ENCODE measurements around the gene TARBP2.

TARBP2 gene

GRCh38 chr12:53501615-53502181, 615 bp downstream of the TARBP2 start (continued):
- TF ChIP-seq KLF8 (tag by site-specific recombination; IDR thresholded peaks at IDR 0.05) = no peak
- no peak for TF ChIP-seq ZBTB6 (tag by site-specific recombination; IDR thresholded peaks at IDR 0.05)
- no peak for TF ChIP-seq ZNF555 (tag by site-specific recombination; conservative IDR thresholded peaks at IDR 0.05)
- peak; percentile 60; the same call in 1 of the 2 replicates for TF ChIP-seq ZNF223 (tag by site-specific recombination; IDR thresholded peaks at IDR 0.05)
- TF ChIP-seq ZNF366 (tag by site-specific recombination; conservative IDR thresholded peaks at IDR 0.05) = no peak
- no peak for TF ChIP-seq ZNF621 (tag by site-specific recombination; IDR thresholded peaks at IDR 0.05)
- no peak for TF ChIP-seq ZNF791 (tag by site-specific recombination; IDR thresholded peaks at IDR 0.05)
- TF ChIP-seq SP7 (tag by site-specific recombination; IDR thresholded peaks at IDR 0.05) = no peak
- no peak for TF ChIP-seq ZNF202 (tag by site-specific recombination; IDR thresholded peaks at IDR 0.05; ENCODE audit: borderline replicate concordance)
- TF ChIP-seq ZNF311 (tag by site-specific recombination; IDR thresholded peaks at IDR 0.05; ENCODE audit: borderline replicate concordance) = no peak
- TF ChIP-seq PATZ1 (tag by site-specific recombination; IDR thresholded peaks at IDR 0.05) = peak; percentile 38; the same call in 1 of the 2 replicates
- no peak for TF ChIP-seq HOXC10 (CRISPR knock-in tag; IDR thresholded peaks at IDR 0.05)
- no peak for TF ChIP-seq ZNF549 (tag by site-specific recombination; IDR thresholded peaks at IDR 0.05)
- TF ChIP-seq AEBP2 (tag by site-specific recombination; IDR thresholded peaks at IDR 0.05; ENCODE audit: borderline replicate concordance) = no peak
- TF ChIP-seq ZBTB10 (tag by site-specific recombination; IDR thresholded peaks at IDR 0.05) = no peak
- no peak for TF ChIP-seq SP2 (tag by site-specific recombination; IDR thresholded peaks at IDR 0.05)
- no peak for TF ChIP-seq KLF1 (tag by site-specific recombination; IDR thresholded peaks at IDR 0.05)
- TF ChIP-seq ZNF660 (tag by site-specific recombination; IDR thresholded peaks at IDR 0.05) = peak; percentile 100
- TF ChIP-seq ZNF248 (tag by site-specific recombination; IDR thresholded peaks at IDR 0.05) = no peak
- TF ChIP-seq ZNF266 (tag by site-specific recombination; IDR thresholded peaks at IDR 0.05; ENCODE audit: low read depth) = no peak
- TF ChIP-seq ZNF416 (tag by site-specific recombination; IDR thresholded peaks at IDR 0.05) = no peak
- no peak for TF ChIP-seq ZNF280C (tag by site-specific recombination; IDR thresholded peaks at IDR 0.05)
- no peak for TF ChIP-seq ZBTB8A (tag by site-specific recombination; IDR thresholded peaks at IDR 0.05)
- 0 out of 2 replicates have a peak, but pooled peaks have one; percentile 4 for TF ChIP-seq KLF17 (tag by site-specific recombination; IDR thresholded peaks at IDR 0.05)
- no peak; the same call in 1 of the 2 replicates for TF ChIP-seq ZNF391 (tag by site-specific recombination; IDR thresholded peaks at IDR 0.05; ENCODE audit: borderline replicate concordance, low read depth)
- TF ChIP-seq CTCF (tag by site-specific recombination; IDR thresholded peaks at IDR 0.05) = no peak
- TF ChIP-seq ZNF585B (tag by site-specific recombination; IDR thresholded peaks at IDR 0.05) = no peak
- no peak for TF ChIP-seq KLF16 (tag by site-specific recombination; IDR thresholded peaks at IDR 0.05)

Measured in HEK293 (cell line).